Mesendoderm (in vitro differentiated cells): ENCODE data around the gene ADAMTS15.

Experiments
- DNase-seq: peaks from one replicate; pipeline ENCODE4 v3.0.0; 2013
- H2AK5ac ChIP-seq: 2 replicates; pipeline ENCODE4 v1.6.1; 2013; ENCODE audit warnings: low read length, inconsistent platforms
- H2BK120ac ChIP-seq: 2 replicates; pipeline ENCODE4 v1.6.1; 2013; ENCODE audit warnings: low read depth, mild to moderate bottlenecking, low read length, moderate library complexity, mixed read lengths
- H2BK15ac ChIP-seq: replicated peaks from 2 replicates; pipeline ENCODE4 v1.6.1; 2013; ENCODE audit warnings: low read depth, mild to moderate bottlenecking, moderate library complexity
- H2BK5ac ChIP-seq: 2 replicates; pipeline ENCODE4 v1.6.1; 2013; ENCODE audit warnings: low read length, inconsistent platforms
- H3K18ac ChIP-seq: 2 replicates; pipeline ENCODE4 v1.6.1; 2013; ENCODE audit warnings: mild to moderate bottlenecking, low read length, mixed read lengths
- H3K23ac ChIP-seq: one replicate; pipeline ENCODE4 v1.6.1; 2013; ENCODE audit warnings: low read length
- H3K27ac ChIP-seq: 2 replicates; pipeline ENCODE4 v1.5.1; 2013; ENCODE audit warnings: low read depth, mild to moderate bottlenecking, inconsistent platforms, low read length, moderate library complexity
- H3K27me3 ChIP-seq: 2 replicates; pipeline ENCODE4 v1.6.1; 2013; ENCODE audit warnings: low read length, control low read depth, mild to moderate bottlenecking, inconsistent platforms; ENCODE audit not compliant: insufficient read depth, poor library complexity
- H3K36me3 ChIP-seq: 2 replicates; pipeline ENCODE4 v1.6.1; 2013; ENCODE audit warnings: low read length, inconsistent platforms; ENCODE audit not compliant: control insufficient read depth, insufficient read depth
- H3K4ac ChIP-seq: one replicate; pipeline ENCODE4 v1.6.1; 2013; ENCODE audit warnings: low read depth, mild to moderate bottlenecking, low read length, moderate library complexity
- H3K4me1 ChIP-seq: 2 replicates; pipeline ENCODE4 v1.6.1; 2013; ENCODE audit warnings: low read depth, low read length, inconsistent platforms; ENCODE audit not compliant: control insufficient read depth
- H3K4me2 ChIP-seq: 2 replicates; pipeline ENCODE4 v1.6.1; 2013; ENCODE audit warnings: low read length
- H3K4me3 ChIP-seq: 2 replicates; pipeline ENCODE4 v1.5.1; 2013; ENCODE audit warnings: mild to moderate bottlenecking, low read length
- H3K56ac ChIP-seq: one replicate; pipeline ENCODE4 v1.6.1; 2013; ENCODE audit warnings: low read length
- H3K79me1 ChIP-seq: 2 replicates; pipeline ENCODE4 v1.6.1; 2013; ENCODE audit warnings: low read length, inconsistent platforms
- H3K79me2 ChIP-seq: 2 replicates; pipeline ENCODE4 v1.6.1; 2013; ENCODE audit warnings: mild to moderate bottlenecking, low read length; ENCODE audit not compliant: control insufficient read depth, insufficient read depth
- H3K9ac ChIP-seq: 2 replicates; pipeline ENCODE4 v1.6.1; 2013; ENCODE audit warnings: low read length, inconsistent platforms
- H4K5ac ChIP-seq: one replicate; pipeline ENCODE4 v1.6.1; 2013; ENCODE audit warnings: low read length
- H4K8ac ChIP-seq: one replicate; pipeline ENCODE4 v1.6.1; 2013; ENCODE audit warnings: low read depth, mild to moderate bottlenecking, control low read depth, low read length, moderate library complexity
- WGBS: extraction: QIAGEN DNeasy Blood & Tissue Kit; methylation state at CpG from one replicate; pipeline ENCODE4 v1.1.7; 2013; ENCODE audit warnings: low lambda C conversion rate, missing lambda C conversion rate; ENCODE audit not compliant: insufficient coverage; ENCODE audit errors: extremely low coverage; 5-methylcytosine and 5-hydroxymethylcytosine counted together

The ADAMTS15 gene

GRCh38 chr11:130510407-130511006 is 62.1 kb downstream of the ADAMTS15 start:
- Histone ChIP-seq H2BK5ac (no peak overlapping the region), H4K5ac (no peak overlapping the region), H3K4me2 (no peak overlapping the region), H3K18ac (no peak overlapping the region), H3K23ac (no peak overlapping the region), H3K27me3 (no peaks in the 10 kb centered on the region), H3K36me3 (no peaks in the 10 kb centered on the region), H2BK120ac (no peak overlapping the region), H3K4ac (peak overlapping the region; percentile 20), H3K27ac (no peak overlapping the region), H2AK5ac (peak overlapping the region; percentile 38), H3K56ac (peak overlapping the region; percentile 25), H2BK15ac (no peak overlapping the region), H3K79me1 (no peaks in the 10 kb centered on the region), H3K4me1 (no peaks in the 10 kb centered on the region), H3K9ac (no peak overlapping the region), H4K8ac (no peak overlapping the region), H3K4me3 (no peak overlapping the region), H3K79me2 (no peaks in the 10 kb centered on the region)
- WGBS = no CpG with 5 or more reads among the region's 8 CpGs
- no peak for DNase-seq

- Histone ChIP-seq H2BK15ac (no peak overlapping the region), H2BK120ac (no peak overlapping the region), H3K36me3 (no peaks in the 10 kb centered on the region), H4K8ac (no peak overlapping the region), H3K4ac (no peak overlapping the region), H3K56ac (no peak overlapping the region), H4K5ac (no peak overlapping the region), H3K4me1 (no peaks in the 10 kb centered on the region), H2AK5ac (no peak overlapping the region), H3K27me3 (no peaks in the 10 kb centered on the region), H2BK5ac (no peak overlapping the region), H3K79me2 (no peaks in the 10 kb centered on the region), H3K23ac (no peak overlapping the region), H3K9ac (no peak overlapping the region), H3K18ac (no peak overlapping the region), H3K4me3 (no peak overlapping the region), H3K4me2 (no peak overlapping the region), H3K79me1 (no peaks in the 10 kb centered on the region), H3K27ac (no peak overlapping the region)
- no CpG with 5 or more reads among the region's 2 CpGs for WGBS
- DNase-seq = no peak
Measured at GRCh38 chr11:130511765-130512164, 63.3 kb downstream of the ADAMTS15 start.

- H3K79me2 ChIP-seq = no peaks in the 10 kb centered on the region
- H3K4me2 ChIP-seq = no peak overlapping the region
- H3K27ac ChIP-seq = no peak overlapping the region
Measured at GRCh38 chr11:130512662-130513061, 64.2 kb downstream of the ADAMTS15 start.

GRCh38 chr11:130513132-130513531 is 64.7 kb downstream of the ADAMTS15 start:
- no peak overlapping the region for H3K4me3 ChIP-seq
- no peak overlapping the region for H3K9ac ChIP-seq
- no peak overlapping the region for H4K8ac ChIP-seq
- no peak overlapping the region for H3K4ac ChIP-seq
- H3K56ac ChIP-seq = no peak overlapping the region
- H2BK15ac ChIP-seq = no peak overlapping the region
- no peak for DNase-seq
- H3K4me2 ChIP-seq = no peak overlapping the region
- H2BK5ac ChIP-seq = no peak overlapping the region
- no peaks in the 10 kb centered on the region for H3K4me1 ChIP-seq
- no peak overlapping the region for H2AK5ac ChIP-seq
- H3K27me3 ChIP-seq = no peaks in the 10 kb centered on the region
- H3K23ac ChIP-seq = no peak overlapping the region
- H3K27ac ChIP-seq = no peak overlapping the region
- no CpG with 5 or more reads among the region's 4 CpGs for WGBS
- H2BK120ac ChIP-seq = no peak overlapping the region
- H3K79me2 ChIP-seq = no peaks in the 10 kb centered on the region
- no peaks in the 10 kb centered on the region for H3K79me1 ChIP-seq
- no peak overlapping the region for H4K5ac ChIP-seq
- no peak overlapping the region for H3K18ac ChIP-seq
- H3K36me3 ChIP-seq = no peaks in the 10 kb centered on the region

More at GRCh38 chr11:130512662-130513061, 64.2 kb downstream of the ADAMTS15 start:
- no peak overlapping the region for H3K56ac ChIP-seq
- H3K79me1 ChIP-seq = no peaks in the 10 kb centered on the region
- H3K23ac ChIP-seq = no peak overlapping the region
- H3K36me3 ChIP-seq = no peaks in the 10 kb centered on the region
- no peak overlapping the region for H3K9ac ChIP-seq
- no peak for DNase-seq
- H4K5ac ChIP-seq = no peak overlapping the region
- H4K8ac ChIP-seq = no peak overlapping the region
- no peaks in the 10 kb centered on the region for H3K4me1 ChIP-seq
- no peak overlapping the region for H2BK15ac ChIP-seq
- H3K18ac ChIP-seq = no peak overlapping the region
- H2BK120ac ChIP-seq = no peak overlapping the region
- WGBS = no CpG with 5 or more reads among the region's 4 CpGs
- H3K4me3 ChIP-seq = no peak overlapping the region
- H3K4ac ChIP-seq = no peak overlapping the region
- H3K27me3 ChIP-seq = no peaks in the 10 kb centered on the region
- no peak overlapping the region for H2AK5ac ChIP-seq
- H2BK5ac ChIP-seq = no peak overlapping the region

- Histone ChIP-seq H4K5ac (no peak overlapping the region), H3K4me3 (no peak overlapping the region), H3K56ac (no peak overlapping the region), H3K27ac (no peak overlapping the region), H3K79me2 (no peaks in the 10 kb centered on the region), H3K4me2 (no peak overlapping the region), H3K18ac (no peak overlapping the region), H3K79me1 (no peaks in the 10 kb centered on the region), H3K36me3 (no peaks in the 10 kb centered on the region), H2BK15ac (no peak overlapping the region), H4K8ac (no peak overlapping the region), H2AK5ac (no peak overlapping the region), H3K9ac (no peak overlapping the region), H3K27me3 (no peaks in the 10 kb centered on the region), H3K4me1 (no peaks in the 10 kb centered on the region), H3K23ac (no peak overlapping the region), H2BK5ac (no peak overlapping the region), H3K4ac (no peak overlapping the region), H2BK120ac (no peak overlapping the region)
- DNase-seq = no peak
Measured at GRCh38 chr11:130514316-130514715, 65.9 kb downstream of the ADAMTS15 start.

GRCh38 chr11:130514851-130515250 is 66.4 kb downstream of the ADAMTS15 start:
- Histone ChIP-seq H4K5ac (no peak overlapping the region), H3K4ac (no peak overlapping the region), H4K8ac (no peak overlapping the region), H3K4me1 (no peaks in the 10 kb centered on the region), H3K56ac (no peak overlapping the region), H3K23ac (no peak overlapping the region), H3K9ac (no peak overlapping the region), H2BK15ac (no peak overlapping the region), H3K27ac (no peak overlapping the region), H3K79me1 (no peaks in the 10 kb centered on the region), H2BK5ac (no peak overlapping the region), H3K27me3 (no peaks in the 10 kb centered on the region), H3K18ac (no peak overlapping the region), H3K4me3 (no peak overlapping the region), H3K4me2 (no peak overlapping the region), H3K36me3 (no peaks in the 10 kb centered on the region), H3K79me2 (no peaks in the 10 kb centered on the region), H2AK5ac (no peak overlapping the region), H2BK120ac (no peak overlapping the region)
- WGBS = no CpG with 5 or more reads among the region's 6 CpGs
- DNase-seq = no peak
